ENCODE results near the gene FYN. TPM values are rescaled to one million over a fixed set of nuclear protein-coding genes. Genes with fewer than 3 reads are reported as not detected.

Gene FYN
- polyA plus RNA-seq, 1 donor (not counting 4 experiments of a cell fraction or from before 2014, with no cell fraction given), result 24.7 TPM

- Histone ChIP-seq H3K79me2 (ENCODE audit: control insufficient read depth, insufficient read depth, low read length) (no peaks in the 10 kb centered on the region), H3K4me1 (ENCODE audit: control insufficient read depth, extremely low read depth, insufficient read depth, low read length) (peaks cover 4% of the 10 kb centered on the region), H3K36me3 (ENCODE audit: control insufficient read depth in 2 of 2, extremely low read depth in 1 of 2, insufficient read depth in 2 of 2, low read length in 2 of 2) (peaks cover 0 to 1% of the 10 kb centered on the region in 2 experiments), H3K27me3 (ENCODE audit: control insufficient read depth, extremely low read depth, insufficient read depth, low read length) (no peaks in the 10 kb centered on the region), H3K4me3 (ENCODE audit: control insufficient read depth in 2 of 3, extremely low read depth in 1 of 3, insufficient read depth in 2 of 3, low read depth in 1 of 3, low read length in 3 of 3) (no peak overlapping the region), H3K9ac (ENCODE audit: control insufficient read depth, extremely low read depth, insufficient read depth, low read length) (no peak overlapping the region), H3K4me2 (ENCODE audit: control insufficient read depth, extremely low read depth, insufficient read depth, low read depth, low read length) (no peak overlapping the region), H4K20me1 (ENCODE audit: control insufficient read depth, extremely low read depth, insufficient read depth, low read length) (no peaks in the 10 kb centered on the region), H2AFZ (ENCODE audit: control insufficient read depth, low read length) (no peak overlapping the region), H3K9me1 (ENCODE audit: control insufficient read depth, extremely low read depth, insufficient read depth, low read length) (no peaks in the 10 kb centered on the region), H3K27ac (ENCODE audit: control insufficient read depth, insufficient read depth, low read length) (no peak overlapping the region), H3K9me3 (ENCODE audit: control insufficient read depth, low read depth, low read length) (no peaks in the 10 kb centered on the region)
- dilution Hi-C loops (cut with MboI; ENCODE audit: extremely low pct_ligation_motif_present, low sequenced_read_pairs), result no loop called here
- TF ChIP-seq EZH2 (IDR thresholded peaks at IDR 0.05; ENCODE audit: low read length), result no peak
- TF ChIP-seq CTCF (optimal IDR thresholded peaks at IDR 0.05 in 1 of 3, IDR thresholded peaks at IDR 0.05 in 1 of 3, conservative IDR thresholded peaks at IDR 0.05 in 1 of 3; ENCODE audit: extremely low read depth in 1 of 3, insufficient read depth in 2 of 3, low read length in 3 of 3), result no peak
- FAIRE-seq (no peak), DNase-seq (ENCODE audit: low read depth, low spot score) (no peak)
Observed at GRCh38 chr6:111657146-111657545, 216.1 kb downstream of the FYN start.

DNA sequence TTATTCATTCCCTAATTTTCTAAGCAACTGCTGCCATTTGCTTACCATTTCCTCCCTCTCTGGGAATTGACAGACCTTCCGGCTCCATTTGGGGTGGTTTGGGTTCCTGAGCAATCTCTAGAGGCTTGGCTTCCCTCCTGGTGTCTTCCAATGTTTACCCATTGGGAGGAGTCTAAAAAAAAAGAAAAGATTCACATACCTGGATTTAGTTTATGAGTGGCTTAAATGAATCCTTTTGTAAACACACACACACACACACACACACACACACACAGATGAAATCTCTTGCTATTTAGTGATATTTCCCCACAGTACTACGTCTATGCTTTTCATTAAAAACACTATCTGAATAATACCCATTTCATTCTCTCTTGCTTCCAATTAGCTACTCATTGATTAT is 219.3 kb downstream of the FYN start:
- FAIRE-seq, result no peak
- DNase-seq (ENCODE audit: low read depth, low spot score), result no peak
- H3K4me3 ChIP-seq (ENCODE audit: control insufficient read depth in 2 of 3, extremely low read depth in 1 of 3, insufficient read depth in 2 of 3, low read depth in 1 of 3, low read length in 3 of 3), result no peak overlapping the region
- TF ChIP-seq EZH2 (IDR thresholded peaks at IDR 0.05; ENCODE audit: low read length) (no peak), CTCF (optimal IDR thresholded peaks at IDR 0.05 in 1 of 3, IDR thresholded peaks at IDR 0.05 in 1 of 3, conservative IDR thresholded peaks at IDR 0.05 in 1 of 3; ENCODE audit: extremely low read depth in 1 of 3, insufficient read depth in 2 of 3, low read length in 3 of 3) (no peak)
- no peak overlapping the region for H3K9ac ChIP-seq (ENCODE audit: control insufficient read depth, extremely low read depth, insufficient read depth, low read length)
- peaks cover 4% of the 10 kb centered on the region for H3K4me1 ChIP-seq (ENCODE audit: control insufficient read depth, extremely low read depth, insufficient read depth, low read length)
- dilution Hi-C loops (cut with MboI; ENCODE audit: extremely low pct_ligation_motif_present, low sequenced_read_pairs), result no loop called here
- no peaks in the 10 kb centered on the region for H4K20me1 ChIP-seq (ENCODE audit: control insufficient read depth, extremely low read depth, insufficient read depth, low read length)
- H3K27ac ChIP-seq (ENCODE audit: control insufficient read depth, insufficient read depth, low read length), result no peak overlapping the region
- no peak overlapping the region for H3K4me2 ChIP-seq (ENCODE audit: control insufficient read depth, extremely low read depth, insufficient read depth, low read depth, low read length)
- H3K9me3 ChIP-seq (ENCODE audit: control insufficient read depth, low read depth, low read length), result no peaks in the 10 kb centered on the region
- no peaks in the 10 kb centered on the region for H3K27me3 ChIP-seq (ENCODE audit: control insufficient read depth, extremely low read depth, insufficient read depth, low read length)
- H3K9me1 ChIP-seq (ENCODE audit: control insufficient read depth, extremely low read depth, insufficient read depth, low read length), result no peaks in the 10 kb centered on the region
- no peaks in the 10 kb centered on the region for H3K79me2 ChIP-seq (ENCODE audit: control insufficient read depth, insufficient read depth, low read length)
- H3K36me3 ChIP-seq (ENCODE audit: control insufficient read depth in 2 of 2, extremely low read depth in 1 of 2, insufficient read depth in 2 of 2, low read length in 2 of 2), result no peaks in the 10 kb centered on the region
- no peak overlapping the region for H2AFZ ChIP-seq (ENCODE audit: control insufficient read depth, low read length)
